NCI-H1092 treated with DMSO at 0.1 percent for 48 hours (cell line): ENCODE measurements around the gene WWP2.

Source experiments
- DNase-seq: peaks from one replicate; lab custom pipeline; 2025; lab: John Stamatoyannopoulos, UW

The WWP2 gene

GRCh38 chr16:69890114-69890891 is 128.2 kb downstream of the WWP2 start:
- DNase-seq = peak; percentile 90

GRCh38 chr16:69890892-69891282 is 128.8 kb downstream of the WWP2 start:
- DNase-seq = no peak

DNA sequence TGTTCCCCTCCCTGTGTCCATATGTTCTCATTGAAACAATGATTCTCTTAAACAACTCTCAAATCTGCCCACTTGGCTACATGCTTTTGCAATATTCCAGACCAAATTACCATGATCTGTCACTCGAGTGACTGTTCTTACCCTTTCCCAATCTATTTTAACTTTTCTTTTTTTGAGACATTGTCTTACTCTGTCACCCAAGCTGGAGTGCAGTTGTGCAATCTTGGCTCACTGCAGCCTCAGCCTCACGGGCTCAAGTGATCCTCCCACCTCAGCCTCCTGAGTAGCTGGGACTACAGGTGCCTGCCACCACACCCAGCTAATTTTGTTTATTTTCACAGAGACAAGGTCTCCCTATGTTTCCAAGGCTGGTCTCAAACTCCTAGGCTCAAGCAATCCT is 130.2 kb downstream of the WWP2 start:
- DNase-seq = no peak

- no peak for DNase-seq
These were observed 131.0 kb downstream of the WWP2 start for GRCh38 chr16:69893106-69893505.

GRCh38 chr16:69894676-69895075 is 132.5 kb downstream of the WWP2 start:
- DNase-seq = no peak

- DNase-seq = no peak
These were observed 141.8 kb downstream of the WWP2 start for GRCh38 chr16:69903865-69904415.

DNA sequence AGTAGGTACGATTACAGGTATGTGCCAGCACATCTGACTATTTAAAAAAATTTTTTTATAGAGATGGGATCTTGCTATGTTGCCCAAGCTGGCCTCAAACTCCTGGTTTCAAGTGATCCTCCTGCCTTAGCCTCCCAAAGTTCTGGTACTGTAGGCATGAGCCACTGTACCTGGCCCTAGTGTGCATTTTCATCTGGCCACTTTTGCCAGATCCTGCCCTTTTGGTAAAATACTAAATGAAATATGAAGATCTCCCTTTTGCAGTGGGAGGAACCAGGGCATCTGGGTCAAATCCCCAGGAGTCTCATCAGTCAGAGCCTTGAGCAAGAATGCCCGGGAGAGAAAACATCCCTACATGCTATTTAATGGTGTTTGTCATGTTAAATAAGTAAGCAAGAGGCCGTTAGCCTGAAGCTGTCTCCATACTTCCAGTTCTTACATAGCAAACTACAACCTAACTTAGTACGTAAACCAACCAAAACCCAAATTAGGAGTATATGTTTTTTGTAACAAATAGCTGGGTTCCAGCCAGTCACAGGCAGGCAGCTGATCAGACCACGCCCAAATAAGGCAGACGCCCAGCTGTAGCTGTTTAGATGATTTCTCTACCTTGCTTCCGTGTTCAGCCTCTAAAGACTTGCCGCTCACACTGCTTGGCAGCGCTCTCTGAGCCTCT is 142.5 kb downstream of the WWP2 start:
- no peak for DNase-seq

- DNase-seq = no peak
These were observed 143.0 kb downstream of the WWP2 start for GRCh38 chr16:69905171-69905555.

- no peak for DNase-seq
These were observed 144.8 kb downstream of the WWP2 start for GRCh38 chr16:69906838-69907401.

GRCh38 chr16:69909043-69909442 is 146.9 kb downstream of the WWP2 start:
- no peak for DNase-seq

- no peak for DNase-seq
These were observed 147.6 kb downstream of the WWP2 start for GRCh38 chr16:69909760-69910159.

DNA sequence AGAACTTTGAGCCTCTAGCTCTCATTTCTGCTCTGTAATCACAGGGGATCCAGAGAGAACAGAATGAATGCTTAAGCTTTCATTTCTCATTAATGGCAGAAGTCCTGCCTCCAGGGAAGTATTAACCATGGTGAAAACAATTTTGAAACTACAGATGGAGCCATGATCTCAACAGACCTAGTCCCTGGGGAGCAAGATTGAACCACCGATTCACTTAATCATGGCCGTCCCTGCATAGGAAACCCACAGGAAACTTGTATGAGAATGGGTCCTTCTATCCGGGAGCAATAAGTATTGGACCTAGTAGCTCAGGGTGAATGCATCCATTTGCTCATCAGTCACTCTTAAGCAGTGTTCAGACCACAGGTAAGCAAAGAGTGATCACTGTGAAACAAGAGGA is 148.8 kb downstream of the WWP2 start:
- DNase-seq = no peak

DNA sequence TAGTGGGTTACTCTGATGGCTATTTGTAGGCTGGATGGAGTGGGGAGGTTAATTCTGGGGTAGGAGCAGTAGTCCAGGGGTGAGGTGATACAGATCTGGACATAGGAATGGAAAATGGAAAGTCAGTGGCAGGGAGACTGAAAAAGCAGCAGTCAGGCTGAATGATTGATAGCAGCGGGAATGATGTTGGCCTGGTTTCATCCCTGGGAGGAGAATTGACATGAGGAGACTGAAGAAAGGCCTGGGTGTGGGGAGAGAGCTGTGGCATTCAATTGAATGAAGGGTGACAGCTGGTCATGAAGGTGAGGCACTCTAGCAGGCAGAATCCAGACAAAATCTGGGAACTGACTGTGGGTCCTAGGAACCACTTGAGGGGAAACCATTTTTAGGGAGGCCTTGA is 154.3 kb downstream of the WWP2 start:
- DNase-seq = no peak

DNA sequence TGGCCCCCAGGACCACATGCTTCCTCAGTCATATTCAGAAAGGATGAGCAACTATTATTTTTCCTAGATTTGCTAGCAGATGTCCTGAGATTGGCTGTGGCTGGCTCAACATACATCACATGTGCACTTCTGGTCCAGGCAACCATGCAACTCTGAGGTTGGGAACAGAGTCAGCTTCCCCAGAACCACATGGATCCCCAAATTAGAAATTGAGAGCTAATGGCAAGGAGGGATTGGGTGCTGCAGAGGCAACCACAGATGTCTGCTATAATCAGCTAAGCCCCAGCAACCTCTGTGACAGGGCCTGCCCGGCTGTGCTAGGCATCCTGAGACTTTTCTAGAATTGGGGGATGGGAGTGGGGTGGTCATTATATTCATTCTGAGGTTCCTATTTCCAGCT is 155.2 kb downstream of the WWP2 start:
- DNase-seq = no peak

DNA sequence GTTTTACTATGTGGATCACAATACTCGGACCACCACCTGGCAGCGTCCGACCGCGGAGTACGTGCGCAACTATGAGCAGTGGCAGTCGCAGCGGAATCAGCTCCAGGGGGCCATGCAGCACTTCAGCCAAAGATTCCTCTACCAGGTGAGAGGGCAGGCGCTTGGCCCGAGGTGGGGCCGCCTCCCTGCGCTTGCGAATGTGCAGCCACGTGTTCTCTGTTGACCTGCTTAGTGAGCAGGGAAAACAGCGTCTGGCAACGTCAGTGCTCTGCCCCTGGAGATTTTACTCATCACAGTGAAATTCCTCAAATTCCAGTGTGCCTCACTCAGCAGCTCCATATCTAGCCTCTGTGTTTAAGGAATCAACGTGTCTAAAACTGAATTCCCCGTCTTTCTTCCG is 155.6 kb downstream of the WWP2 start:
- DNase-seq = no peak

DNA sequence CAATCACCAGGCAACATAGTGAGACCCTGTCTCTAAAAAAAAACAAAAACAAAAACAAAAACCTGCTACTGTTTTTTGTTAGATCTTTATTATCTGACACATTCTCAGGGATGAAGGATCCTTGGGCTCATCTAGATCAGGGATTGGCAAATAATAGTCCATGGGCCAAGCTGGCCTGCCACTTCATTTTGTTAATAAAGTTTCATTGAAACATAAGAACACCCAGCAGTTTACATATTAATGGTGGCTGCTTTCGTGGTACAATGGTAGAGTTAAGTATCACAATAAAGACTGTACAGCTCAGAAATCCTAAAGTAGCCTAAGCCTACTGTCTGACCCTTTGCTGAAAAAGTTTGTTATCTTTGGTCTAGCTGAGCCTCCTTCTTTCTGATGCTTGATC is 156.1 kb downstream of the WWP2 start:
- no peak for DNase-seq

- DNase-seq = no peak
These were observed 159.0 kb downstream of the WWP2 start for GRCh38 chr16:69921127-69921526.

- DNase-seq = no peak
These were observed 160.1 kb downstream of the WWP2 start for GRCh38 chr16:69922200-69922599.

GRCh38 chr16:69924041-69924775 is 162.1 kb downstream of the WWP2 start:
- DNase-seq = no peak

DNA sequence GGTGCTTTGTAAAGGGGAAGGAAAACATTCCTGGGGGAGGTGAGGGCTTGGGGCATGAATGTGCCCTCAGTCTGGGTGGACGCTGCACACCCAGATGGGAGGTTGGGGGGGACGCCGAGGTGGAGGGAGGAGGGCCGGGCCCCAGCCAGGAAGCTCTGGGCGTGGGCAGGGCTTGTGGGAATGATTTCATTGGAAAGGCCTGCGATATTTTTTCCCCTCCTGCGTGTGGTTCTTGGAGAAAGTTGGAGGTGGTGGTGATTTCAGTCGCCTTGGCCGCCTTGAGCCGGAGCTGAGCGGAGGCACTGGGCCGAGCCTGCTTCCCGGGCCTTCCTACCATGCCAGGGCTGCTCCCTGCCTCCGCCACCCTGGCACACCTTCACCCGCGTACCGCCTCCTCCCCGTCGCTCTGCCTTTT is 162.7 kb downstream of the WWP2 start:
- DNase-seq = no peak

- no peak for DNase-seq
These were observed 163.2 kb downstream of the WWP2 start for GRCh38 chr16:69925311-69925710.

GRCh38 chr16:69926241-69926640 is 164.1 kb downstream of the WWP2 start:
- DNase-seq = no peak
